ENCODE results near the gene TSHR. TPM values are rescaled to one million over a fixed set of nuclear protein-coding genes. Genes with fewer than 3 reads are reported as not detected.
A peak's percentile ranks its signal among the peaks of the same experiment; 100 is the strongest.

TSHR gene
- polyA plus RNA-seq, 2 donors: 0.02 TPM; not detected in 1

DNA sequence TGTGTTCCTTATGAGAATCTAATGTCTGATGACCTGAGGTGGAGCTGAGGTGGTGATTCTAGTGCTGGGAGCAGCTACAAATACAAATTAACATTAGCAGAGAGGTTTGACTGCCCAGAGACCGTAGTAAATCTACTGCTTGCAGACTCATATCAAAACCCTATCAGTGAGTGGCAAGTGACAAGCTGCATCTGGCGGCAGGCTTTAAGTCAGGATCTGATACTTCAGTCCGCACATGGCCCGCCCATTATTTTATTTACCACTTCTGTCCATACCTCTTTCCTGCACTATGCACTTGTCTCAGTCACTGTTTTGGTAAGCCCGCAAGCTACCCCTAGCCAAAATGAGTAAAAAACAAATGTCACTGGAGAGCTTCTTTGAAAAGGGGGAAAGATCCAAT lies 25.3 kb upstream of the TSHR start:
- Histone ChIP-seq H3K9me3 (ENCODE audit: control insufficient read depth in 2 of 2, insufficient read depth in 1 of 2, low read depth in 1 of 2, low read length in 1 of 2) (no peaks in the 10 kb centered on the region), H3K36me3 (ENCODE audit: control insufficient read depth in 2 of 2, insufficient read depth in 2 of 2, low read length in 1 of 2) (no peaks in the 10 kb centered on the region), H3K4me3 (ENCODE audit: low read depth in 1 of 2, low read length in 2 of 2) (no peak overlapping the region), H3K27ac (ENCODE audit: low read depth in 2 of 2, low read length in 1 of 2) (no peak overlapping the region), H3K27me3 (ENCODE audit: control insufficient read depth in 1 of 2, insufficient read depth in 2 of 2, low read length in 2 of 2) (no peaks in the 10 kb centered on the region), H3K4me1 (ENCODE audit: control insufficient read depth in 2 of 2, insufficient read depth in 2 of 2, low read length in 1 of 2) (no peaks in the 10 kb centered on the region)
- WGBS, 2 donors: 82 to 84% methylated on average over 5 of the region's 5 CpGs

DNA sequence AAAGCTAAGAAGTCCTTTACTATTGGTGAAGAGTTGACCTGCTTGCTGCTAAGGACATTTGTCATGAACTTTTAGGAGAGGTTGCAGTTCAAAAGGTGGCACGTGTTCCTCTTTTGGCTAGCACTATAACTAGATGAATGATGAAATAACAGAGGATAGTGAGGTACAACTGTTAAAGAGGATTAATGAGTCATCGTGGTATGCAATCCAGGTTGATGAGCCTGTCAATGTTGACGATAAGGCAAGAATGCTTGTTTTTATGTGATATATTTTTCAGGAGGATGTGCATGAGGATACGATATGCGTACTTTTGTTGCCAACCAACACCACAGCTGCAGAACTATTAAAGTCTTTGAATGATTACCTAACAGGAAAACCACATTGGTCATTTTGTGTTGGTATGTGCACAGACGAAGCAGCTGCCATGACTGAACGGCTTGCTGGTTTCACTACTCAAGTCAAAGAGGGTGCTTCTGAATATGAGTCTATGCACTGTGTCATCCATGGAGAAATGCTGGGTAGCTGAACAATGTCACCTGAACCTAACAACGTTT lies 24.5 kb upstream of the TSHR start:
- Histone ChIP-seq H3K27ac (ENCODE audit: low read depth in 2 of 2, low read length in 1 of 2) (no peak overlapping the region), H3K27me3 (ENCODE audit: control insufficient read depth in 1 of 2, insufficient read depth in 2 of 2, low read length in 2 of 2) (no peaks in the 10 kb centered on the region), H3K4me1 (ENCODE audit: control insufficient read depth in 2 of 2, insufficient read depth in 2 of 2, low read length in 1 of 2) (no peaks in the 10 kb centered on the region), H3K4me3 (ENCODE audit: low read depth in 1 of 2, low read length in 2 of 2) (no peak overlapping the region), H3K9me3 (ENCODE audit: control insufficient read depth in 2 of 2, insufficient read depth in 1 of 2, low read depth in 1 of 2, low read length in 1 of 2) (no peaks in the 10 kb centered on the region), H3K36me3 (ENCODE audit: control insufficient read depth in 2 of 2, insufficient read depth in 2 of 2, low read length in 1 of 2) (no peaks in the 10 kb centered on the region)
- 49 to 53% methylated on average over 8 of the region's 8 CpGs for WGBS, 2 donors

DNA sequence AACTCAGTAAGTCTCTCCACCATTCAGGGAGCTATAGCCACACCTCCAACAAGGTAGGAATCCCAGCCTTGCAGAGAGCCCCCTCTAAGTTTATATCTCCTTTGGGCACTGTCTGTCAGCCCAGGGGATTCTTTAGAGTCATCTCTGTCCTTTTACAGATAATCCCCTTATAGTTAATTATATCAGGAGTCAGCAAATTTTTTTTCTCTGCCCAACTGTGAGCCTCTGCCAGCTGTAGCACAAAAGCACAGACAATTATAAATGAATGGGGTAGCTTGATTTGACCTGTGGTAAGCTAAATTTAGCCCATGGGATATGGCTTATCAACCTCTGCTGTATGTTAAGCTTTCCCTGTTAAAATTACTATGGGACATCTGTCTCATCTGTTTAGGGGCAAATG lies 22.1 kb upstream of the TSHR start:
- Histone ChIP-seq H3K4me3 (ENCODE audit: low read depth in 1 of 2, low read length in 2 of 2) (no peak overlapping the region), H3K27ac (ENCODE audit: low read depth in 2 of 2, low read length in 1 of 2) (no peak overlapping the region), H3K9me3 (ENCODE audit: control insufficient read depth in 2 of 2, insufficient read depth in 1 of 2, low read depth in 1 of 2, low read length in 1 of 2) (no peaks in the 10 kb centered on the region), H3K36me3 (ENCODE audit: control insufficient read depth in 2 of 2, insufficient read depth in 2 of 2, low read length in 1 of 2) (no peaks in the 10 kb centered on the region), H3K27me3 (ENCODE audit: control insufficient read depth in 1 of 2, insufficient read depth in 2 of 2, low read length in 2 of 2) (no peaks in the 10 kb centered on the region), H3K4me1 (ENCODE audit: control insufficient read depth in 2 of 2, insufficient read depth in 2 of 2, low read length in 1 of 2) (no peaks in the 10 kb centered on the region)

DNA sequence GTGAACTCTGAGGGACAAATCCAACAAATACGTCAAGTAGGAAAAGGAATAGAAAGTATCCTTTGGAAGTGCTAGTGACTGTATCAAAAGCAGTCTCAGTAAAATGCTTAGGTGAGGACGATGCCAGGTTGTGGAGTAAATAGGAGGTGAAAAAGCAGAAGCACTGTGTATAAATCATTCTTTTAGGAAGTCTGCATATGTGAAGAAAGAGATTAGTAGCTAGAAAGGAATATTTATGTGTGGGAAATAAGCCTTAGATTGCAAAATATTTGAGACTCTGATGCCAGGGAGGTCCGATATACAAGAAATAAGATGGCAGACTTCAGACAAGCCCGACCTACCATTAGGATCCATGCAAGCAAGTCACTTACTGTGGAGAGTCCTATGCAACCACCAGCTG lies 21.7 kb upstream of the TSHR start:
- no peaks in the 10 kb centered on the region for H3K4me1 ChIP-seq (ENCODE audit: control insufficient read depth in 2 of 2, insufficient read depth in 2 of 2, low read length in 1 of 2)
- WGBS, 2 donors: 84 to 87% methylated on average over 4 of the region's 4 CpGs
- no peaks in the 10 kb centered on the region for H3K36me3 ChIP-seq (ENCODE audit: control insufficient read depth in 2 of 2, insufficient read depth in 2 of 2, low read length in 1 of 2)
- H3K27ac ChIP-seq (ENCODE audit: low read depth in 2 of 2, low read length in 1 of 2): no peak overlapping the region
- no peaks in the 10 kb centered on the region for H3K9me3 ChIP-seq (ENCODE audit: control insufficient read depth in 2 of 2, insufficient read depth in 1 of 2, low read depth in 1 of 2, low read length in 1 of 2)
- H3K4me3 ChIP-seq (ENCODE audit: low read depth in 1 of 2, low read length in 2 of 2): no peak overlapping the region
- no peaks in the 10 kb centered on the region for H3K27me3 ChIP-seq (ENCODE audit: control insufficient read depth in 1 of 2, insufficient read depth in 2 of 2, low read length in 2 of 2)

DNA sequence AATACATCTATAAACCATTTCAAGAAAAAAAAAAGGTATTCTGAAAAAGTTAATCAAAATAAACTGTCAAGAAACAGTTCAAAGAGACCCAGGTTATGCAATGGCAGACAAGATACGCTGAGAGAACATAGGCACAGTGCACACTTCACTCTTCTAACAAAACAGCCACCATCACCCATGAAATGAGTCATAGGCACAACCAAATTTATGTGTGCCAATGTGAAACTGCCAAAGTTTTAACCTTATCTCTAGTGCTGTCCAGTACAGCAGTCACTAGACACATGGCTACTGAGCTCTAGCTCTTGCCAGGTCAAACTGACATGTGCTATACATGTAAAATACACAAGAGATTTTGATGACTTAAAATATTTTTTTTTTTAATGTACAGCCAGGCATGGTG lies 15.3 kb upstream of the TSHR start:
- Histone ChIP-seq H3K27me3 (ENCODE audit: control insufficient read depth in 1 of 2, insufficient read depth in 2 of 2, low read length in 2 of 2) (no peaks in the 10 kb centered on the region), H3K4me1 (ENCODE audit: control insufficient read depth in 2 of 2, insufficient read depth in 2 of 2, low read length in 1 of 2) (no peaks in the 10 kb centered on the region), H3K36me3 (ENCODE audit: control insufficient read depth in 2 of 2, insufficient read depth in 2 of 2, low read length in 1 of 2) (no peaks in the 10 kb centered on the region), H3K4me3 (ENCODE audit: low read depth in 1 of 2, low read length in 2 of 2) (no peak overlapping the region), H3K9me3 (ENCODE audit: control insufficient read depth in 2 of 2, insufficient read depth in 1 of 2, low read depth in 1 of 2, low read length in 1 of 2) (no peaks in the 10 kb centered on the region), H3K27ac (ENCODE audit: low read depth in 2 of 2, low read length in 1 of 2) (no peak overlapping the region)
- WGBS, 2 donors: 49 to 86% methylated on average over 1 of the region's 1 CpG

DNA sequence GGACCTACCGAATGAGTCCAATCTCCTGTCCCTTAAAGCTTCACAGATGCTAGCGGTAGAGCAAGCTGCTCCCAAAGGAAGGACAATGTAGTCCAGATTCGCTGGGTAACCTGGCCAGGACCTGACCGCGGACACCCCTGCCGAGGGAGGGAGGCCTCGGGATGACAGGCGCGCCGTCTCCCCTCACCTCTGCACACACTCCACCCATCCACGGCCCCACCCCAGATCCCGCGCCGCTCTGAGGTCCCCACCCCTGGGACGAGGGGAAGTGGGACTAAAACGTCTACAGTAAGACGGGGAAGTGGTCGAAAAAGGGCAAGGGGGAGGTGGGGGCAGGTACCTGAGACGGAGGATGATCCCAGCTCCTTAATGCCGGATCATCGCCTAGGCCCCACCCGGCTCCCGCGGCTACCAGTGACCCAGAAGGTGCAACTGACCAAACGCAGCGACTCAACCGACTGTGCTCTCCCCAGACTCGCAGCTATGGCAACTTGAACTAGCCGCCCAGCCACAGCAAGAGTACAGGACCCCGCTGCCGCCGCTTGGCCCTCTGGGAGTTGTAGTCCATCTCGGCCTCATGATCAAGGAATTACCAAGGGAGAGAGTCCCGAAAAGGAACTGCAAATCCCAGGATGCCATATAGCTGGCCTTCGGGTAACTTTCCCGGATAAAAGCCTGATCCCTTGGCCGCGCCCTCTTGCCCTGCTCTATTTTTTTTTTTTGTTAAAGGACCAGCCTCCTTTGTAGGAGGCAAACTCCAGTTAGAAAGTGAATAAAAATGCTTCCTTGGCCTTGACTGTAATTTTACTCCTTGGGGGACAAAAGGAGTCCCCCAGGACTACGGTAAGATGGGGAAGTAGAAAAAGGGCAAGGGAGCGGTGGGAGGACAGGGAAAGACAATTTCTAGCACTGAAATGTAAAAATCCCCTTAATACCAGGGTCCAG lies 13.9 kb upstream of the TSHR start, which contains the start of gene CEP128:
CEP128 (minus strand) TSS at position 498 of the 945 bp plus-strand sequence.
- 1% methylated on average over 40 of the region's 40 CpGs for WGBS, 2 donors
- H3K27ac ChIP-seq (ENCODE audit: low read depth in 2 of 2, low read length in 1 of 2): peak within 1 kb of the TSS; percentile 73 to 89
- no peaks in the 10 kb centered on the region for H3K27me3 ChIP-seq (ENCODE audit: control insufficient read depth in 1 of 2, insufficient read depth in 2 of 2, low read length in 2 of 2)
- H3K9me3 ChIP-seq (ENCODE audit: control insufficient read depth in 2 of 2, insufficient read depth in 1 of 2, low read depth in 1 of 2, low read length in 1 of 2): no peaks in the 10 kb centered on the region
- peak within 1 kb of the TSS; percentile 71 to 94 for H3K4me3 ChIP-seq (ENCODE audit: low read depth in 1 of 2, low read length in 2 of 2)
- no peaks in the 10 kb centered on the region for H3K36me3 ChIP-seq (ENCODE audit: control insufficient read depth in 2 of 2, insufficient read depth in 2 of 2, low read length in 1 of 2)
- no peaks in the 10 kb centered on the region for H3K4me1 ChIP-seq (ENCODE audit: control insufficient read depth in 2 of 2, insufficient read depth in 2 of 2, low read length in 1 of 2)

DNA sequence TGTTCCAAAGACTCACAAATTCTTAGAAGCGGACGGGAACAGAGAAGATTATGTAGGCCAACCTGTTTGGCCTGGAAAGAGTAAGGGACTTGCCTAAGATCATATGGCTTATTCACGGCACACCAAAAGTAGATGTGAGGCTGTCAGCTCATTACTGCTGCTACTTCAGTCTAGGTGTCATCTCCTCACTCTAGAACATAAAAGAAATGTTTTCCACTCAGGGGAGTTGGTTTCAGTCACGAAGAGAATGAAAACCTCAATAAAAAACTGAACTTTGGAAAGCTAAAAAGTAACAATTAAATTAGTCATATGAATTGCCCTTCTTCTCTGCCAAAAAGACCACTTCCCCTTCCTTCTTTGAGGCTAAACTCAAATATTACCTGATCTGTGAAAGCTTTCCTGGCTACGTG lies 13.2 kb upstream of the TSHR start:
- no peaks in the 10 kb centered on the region for H3K27me3 ChIP-seq (ENCODE audit: control insufficient read depth in 1 of 2, insufficient read depth in 2 of 2, low read length in 2 of 2)
- H3K4me1 ChIP-seq (ENCODE audit: control insufficient read depth in 2 of 2, insufficient read depth in 2 of 2, low read length in 1 of 2): no peaks in the 10 kb centered on the region
- H3K27ac ChIP-seq (ENCODE audit: low read depth in 2 of 2, low read length in 1 of 2): peak overlapping the region; percentile 73 to 76
- WGBS, 2 donors: 27 to 31% methylated on average over 5 of the region's 5 CpGs
- H3K4me3 ChIP-seq (ENCODE audit: low read depth in 1 of 2, low read length in 2 of 2): peak overlapping the region; percentile 8 to 94
- H3K36me3 ChIP-seq (ENCODE audit: control insufficient read depth in 2 of 2, insufficient read depth in 2 of 2, low read length in 1 of 2): no peaks in the 10 kb centered on the region
- H3K9me3 ChIP-seq (ENCODE audit: control insufficient read depth in 2 of 2, insufficient read depth in 1 of 2, low read depth in 1 of 2, low read length in 1 of 2): no peaks in the 10 kb centered on the region

DNA sequence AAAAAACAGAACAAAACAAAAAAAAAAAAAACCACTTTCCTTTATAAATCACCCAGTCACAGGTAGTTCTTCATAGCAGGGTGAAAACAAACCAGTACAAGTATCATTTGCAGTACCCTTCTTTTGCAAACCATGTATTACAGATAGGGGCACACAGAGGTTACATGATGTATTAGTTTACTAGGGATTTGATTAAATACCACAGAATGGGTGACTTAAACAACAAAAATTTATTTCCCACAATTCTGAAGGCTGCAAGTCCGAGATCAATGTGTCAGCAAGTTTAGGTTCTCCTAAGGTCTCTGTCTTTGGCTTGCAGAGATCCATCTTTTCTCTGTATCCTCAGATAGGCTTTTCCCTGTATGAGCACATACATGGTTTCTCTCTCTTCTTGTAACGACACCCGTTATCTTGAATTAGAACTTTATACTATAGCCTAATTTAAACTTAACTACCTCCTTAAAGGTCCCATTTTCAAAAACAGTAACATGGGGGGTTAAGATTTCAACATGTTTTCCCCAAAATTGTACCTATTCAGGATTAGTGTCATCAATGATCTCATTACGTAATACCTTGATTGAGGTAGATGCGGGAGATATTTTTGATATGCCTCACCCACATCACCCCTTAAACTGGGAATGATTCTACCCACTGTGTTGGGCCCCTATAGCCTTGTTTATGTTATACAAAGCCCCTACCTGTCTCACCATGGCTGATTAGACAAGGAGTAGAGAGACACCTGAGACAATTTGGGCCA lies 10.4 kb upstream of the TSHR start:
- no peak overlapping the region for H3K27ac ChIP-seq (ENCODE audit: low read depth in 2 of 2, low read length in 1 of 2)
- H3K4me3 ChIP-seq (ENCODE audit: low read depth in 1 of 2, low read length in 2 of 2): no peak overlapping the region
- 82 to 88% methylated on average over 5 of the region's 5 CpGs for WGBS, 2 donors
- H3K4me1 ChIP-seq (ENCODE audit: control insufficient read depth in 2 of 2, insufficient read depth in 2 of 2, low read length in 1 of 2): no peaks in the 10 kb centered on the region
- no peaks in the 10 kb centered on the region for H3K27me3 ChIP-seq (ENCODE audit: control insufficient read depth in 1 of 2, insufficient read depth in 2 of 2, low read length in 2 of 2)
- H3K9me3 ChIP-seq (ENCODE audit: control insufficient read depth in 2 of 2, insufficient read depth in 1 of 2, low read depth in 1 of 2, low read length in 1 of 2): no peaks in the 10 kb centered on the region
- no peaks in the 10 kb centered on the region for H3K36me3 ChIP-seq (ENCODE audit: control insufficient read depth in 2 of 2, insufficient read depth in 2 of 2, low read length in 1 of 2)

DNA sequence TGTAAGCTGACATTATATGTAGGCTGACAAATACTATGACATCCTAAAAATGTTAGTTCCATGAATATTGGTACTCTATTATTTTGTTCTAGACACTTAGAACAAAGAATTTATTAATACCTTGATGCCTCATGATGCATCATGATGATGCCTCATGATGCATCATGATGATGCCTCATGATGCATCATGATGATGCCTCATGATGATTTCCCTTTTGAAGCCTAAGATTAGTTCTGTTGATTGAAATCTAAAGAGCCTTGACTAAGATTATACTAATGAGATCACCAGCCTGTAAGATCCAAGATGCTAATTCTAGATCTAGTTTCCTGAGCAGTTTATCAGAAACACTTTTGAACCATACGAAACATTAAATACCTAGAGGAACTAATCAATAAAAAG lies 9.2 kb upstream of the TSHR start:
- H3K4me1 ChIP-seq (ENCODE audit: control insufficient read depth in 2 of 2, insufficient read depth in 2 of 2, low read length in 1 of 2): no peaks in the 10 kb centered on the region
- no peaks in the 10 kb centered on the region for H3K36me3 ChIP-seq (ENCODE audit: control insufficient read depth in 2 of 2, insufficient read depth in 2 of 2, low read length in 1 of 2)
- H3K9me3 ChIP-seq (ENCODE audit: control insufficient read depth in 2 of 2, insufficient read depth in 1 of 2, low read depth in 1 of 2, low read length in 1 of 2): no peaks in the 10 kb centered on the region
- H3K27ac ChIP-seq (ENCODE audit: low read depth in 2 of 2, low read length in 1 of 2): no peak overlapping the region
- WGBS, 2 donors: 74 to 93% methylated on average over 1 of the region's 1 CpG
- H3K4me3 ChIP-seq (ENCODE audit: low read depth in 1 of 2, low read length in 2 of 2): no peak overlapping the region
- H3K27me3 ChIP-seq (ENCODE audit: control insufficient read depth in 1 of 2, insufficient read depth in 2 of 2, low read length in 2 of 2): no peaks in the 10 kb centered on the region

Data from esophagus (tissue), 2 donors.